AML-193 (cell line): Measurements from ENCODE around the gene MRPL12.

Source experiments
- DNase-seq, 2 experiments: peaks; one replicate each; lab custom pipeline; 2025; lab: John Stamatoyannopoulos, UW

Gene MRPL12

GRCh38 chr17:81740395-81740961 is 37.3 kb downstream of the MRPL12 start:
- DNase-seq = no peak

GRCh38 chr17:81741049-81741593 is 38.0 kb downstream of the MRPL12 start:
- no peak for DNase-seq

GRCh38 chr17:81741594-81742452 is 38.7 kb downstream of the MRPL12 start:
- DNase-seq = no peak
